Measurements from ENCODE around the gene CRACDL. TPM values are rescaled to one million over a fixed set of nuclear protein-coding genes. Genes with fewer than 3 reads are reported as not detected.

Gene CRACDL
- total RNA-seq, 1 donor from 2014 or later = 1.6 TPM

- no peak for TF ChIP-seq CTCF (IDR thresholded peaks at IDR 0.05; ENCODE audit: unreplicated experiment)
- no peaks in the 10 kb centered on the region for H3K9me3 Mint-ChIP-seq (ENCODE audit: low read depth)
- peaks cover 56% of the 10 kb centered on the region for H3K27me3 Mint-ChIP-seq
- peaks cover 2% of the 10 kb centered on the region for H3K4me1 Mint-ChIP-seq (ENCODE audit: low read depth)
- H3K36me3 Mint-ChIP-seq (ENCODE audit: insufficient read depth) = no peaks in the 10 kb centered on the region
- H3K4me3 Mint-ChIP-seq (ENCODE audit: low read depth) = no peak overlapping the region
- DNase-seq (ENCODE audit: low spot score, unreplicated experiment) = no peak
- no peak overlapping the region for H3K27ac Mint-ChIP-seq
Observed at GRCh38 chr2:98931596-98931995, 4.4 kb downstream of the CRACDL start.

- Mint-ChIP-seq H3K4me3 (ENCODE audit: low read depth) (no peak overlapping the region), H3K27ac (no peak overlapping the region), H3K9me3 (ENCODE audit: low read depth) (no peaks in the 10 kb centered on the region), H3K4me1 (ENCODE audit: low read depth) (no peaks in the 10 kb centered on the region), H3K36me3 (ENCODE audit: insufficient read depth) (no peaks in the 10 kb centered on the region), H3K27me3 (peaks cover 47% of the 10 kb centered on the region)
- DNase-seq (ENCODE audit: low spot score, unreplicated experiment) = no peak
- TF ChIP-seq CTCF (IDR thresholded peaks at IDR 0.05; ENCODE audit: unreplicated experiment) = no peak
Observed at GRCh38 chr2:98929920-98930319, 6.1 kb downstream of the CRACDL start.

- no peak for DNase-seq (ENCODE audit: low spot score, unreplicated experiment)
Observed at GRCh38 chr2:98928242-98928641, 7.8 kb downstream of the CRACDL start.

GRCh38 chr2:98927027-98927426 lies 9.0 kb downstream of the CRACDL start:
- Mint-ChIP-seq H3K9me3 (ENCODE audit: low read depth) (no peaks in the 10 kb centered on the region), H3K36me3 (ENCODE audit: insufficient read depth) (no peaks in the 10 kb centered on the region), H3K4me3 (ENCODE audit: low read depth) (no peak overlapping the region), H3K4me1 (ENCODE audit: low read depth) (peaks cover 2% of the 10 kb centered on the region), H3K27me3 (peaks cover 19% of the 10 kb centered on the region), H3K27ac (peak overlapping the region; percentile 27)
- TF ChIP-seq CTCF (IDR thresholded peaks at IDR 0.05; ENCODE audit: unreplicated experiment) = no peak
- DNase-seq (ENCODE audit: low spot score, unreplicated experiment) = no peak

More at GRCh38 chr2:98928242-98928641, 7.8 kb downstream of the CRACDL start:
- TF ChIP-seq CTCF (IDR thresholded peaks at IDR 0.05; ENCODE audit: unreplicated experiment) = no peak
- H3K9me3 Mint-ChIP-seq (ENCODE audit: low read depth) = no peaks in the 10 kb centered on the region
- no peak overlapping the region for H3K4me3 Mint-ChIP-seq (ENCODE audit: low read depth)
- H3K36me3 Mint-ChIP-seq (ENCODE audit: insufficient read depth) = no peaks in the 10 kb centered on the region
- H3K27me3 Mint-ChIP-seq = peaks cover 30% of the 10 kb centered on the region
- H3K4me1 Mint-ChIP-seq (ENCODE audit: low read depth) = peaks cover 2% of the 10 kb centered on the region
- H3K27ac Mint-ChIP-seq = no peak overlapping the region

GRCh38 chr2:98926601-98927000 lies 9.4 kb downstream of the CRACDL start:
- Mint-ChIP-seq H3K4me3 (ENCODE audit: low read depth) (no peak overlapping the region), H3K4me1 (ENCODE audit: low read depth) (peaks cover 2% of the 10 kb centered on the region), H3K9me3 (ENCODE audit: low read depth) (no peaks in the 10 kb centered on the region), H3K36me3 (ENCODE audit: insufficient read depth) (no peaks in the 10 kb centered on the region), H3K27me3 (peaks cover 15% of the 10 kb centered on the region), H3K27ac (no peak overlapping the region)
- TF ChIP-seq CTCF (IDR thresholded peaks at IDR 0.05; ENCODE audit: unreplicated experiment) = no peak
- DNase-seq (ENCODE audit: low spot score, unreplicated experiment) = no peak
